GM12801 (cell line): ENCODE measurements around the gene CDR2L.

Experiments
- CTCF ChIP-seq: IDR thresholded peaks from one replicate; pipeline ENCODE4 v1.5.1; 2011; ENCODE audit warnings: control low read depth; ENCODE audit not compliant: insufficient read length; ENCODE audit errors: extremely low read depth

Gene CDR2L

GRCh38 chr17:75003070-75003956 is 15.9 kb downstream of the CDR2L start:
- TF ChIP-seq CTCF, result no peak

- no peak for TF ChIP-seq CTCF
Observed at GRCh38 chr17:75003957-75004355, 16.5 kb downstream of the CDR2L start.

GRCh38 chr17:75004371-75004770 is 16.9 kb downstream of the CDR2L start:
- TF ChIP-seq CTCF, result no peak

- no peak for TF ChIP-seq CTCF
Observed at GRCh38 chr17:75005291-75005690, 17.9 kb downstream of the CDR2L start.

DNA sequence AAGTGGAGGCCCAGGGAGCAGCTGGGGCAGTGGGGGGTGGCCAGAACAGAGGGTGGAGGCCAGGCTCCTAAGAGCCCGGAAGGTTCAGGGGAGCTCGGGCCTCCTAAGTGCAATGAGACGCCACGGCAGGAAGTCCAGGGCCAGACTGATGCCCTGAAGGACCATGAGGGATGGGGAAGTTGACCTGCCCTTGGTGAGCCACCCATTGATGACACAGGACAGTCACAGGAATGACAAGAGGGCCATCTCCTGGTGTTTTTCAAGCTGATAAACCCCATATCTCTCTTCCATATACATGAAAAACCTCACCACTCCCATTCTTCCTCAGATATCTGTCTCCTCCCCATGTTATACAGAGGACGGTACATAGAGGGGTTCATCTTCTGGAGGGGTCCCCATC is 19.2 kb downstream of the CDR2L start:
- TF ChIP-seq CTCF, result no peak

DNA sequence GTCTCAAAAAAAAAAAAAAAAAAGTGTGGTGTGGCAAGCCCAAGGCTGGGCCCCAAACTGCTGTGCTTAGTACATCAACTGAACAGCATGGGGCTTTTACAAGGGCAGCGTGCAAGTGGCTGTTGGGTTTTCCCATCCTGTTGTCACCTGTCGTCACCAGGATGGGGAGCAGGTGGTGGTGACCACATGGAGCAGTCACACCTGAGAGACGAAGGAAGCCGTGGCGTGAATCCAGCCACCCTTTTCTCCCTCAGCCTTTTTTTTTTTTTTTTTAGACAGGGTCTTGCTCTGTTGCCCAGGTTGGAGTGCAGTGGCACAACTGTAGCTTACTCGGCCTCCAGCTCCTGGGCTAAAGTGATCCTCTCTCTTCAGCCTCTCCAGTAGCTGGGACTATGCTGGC is 20.9 kb downstream of the CDR2L start:
- no peak for TF ChIP-seq CTCF

DNA sequence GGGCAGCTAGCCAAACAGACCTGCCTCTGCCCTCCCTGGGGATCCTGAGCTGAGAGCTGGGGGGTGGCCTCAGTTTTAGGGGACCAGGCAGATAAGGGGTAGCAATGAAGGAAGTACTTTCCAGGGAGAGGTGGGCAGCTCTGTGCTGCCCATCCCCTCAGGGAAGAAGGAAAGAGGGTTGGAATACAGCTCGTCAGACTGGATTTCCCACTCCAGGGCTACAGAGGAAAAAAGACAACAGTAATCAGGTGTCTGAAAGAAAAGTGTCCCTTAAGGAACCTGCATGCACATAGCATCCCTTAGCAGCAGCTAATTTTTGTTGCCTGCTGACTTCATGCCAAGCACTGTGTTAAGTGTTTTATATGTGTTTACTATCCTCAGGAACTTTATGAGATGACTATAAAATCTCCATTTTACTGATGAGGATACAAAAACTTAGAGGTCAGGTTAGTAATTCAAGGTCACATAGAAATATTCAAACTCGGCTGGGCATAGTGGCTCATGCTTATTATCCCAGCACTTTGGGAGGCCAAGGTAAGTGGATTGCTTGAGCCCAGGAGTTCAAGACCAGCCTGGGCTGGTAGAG is 21.8 kb downstream of the CDR2L start:
- TF ChIP-seq CTCF, result no peak
